ENCODE measurements around the gene INSIG1. TPM values are rescaled to one million over a fixed set of nuclear protein-coding genes. Genes with fewer than 3 reads are reported as not detected.

The INSIG1 gene
- total RNA-seq, 1 donor from 2014 or later = 90.7 TPM

DNA sequence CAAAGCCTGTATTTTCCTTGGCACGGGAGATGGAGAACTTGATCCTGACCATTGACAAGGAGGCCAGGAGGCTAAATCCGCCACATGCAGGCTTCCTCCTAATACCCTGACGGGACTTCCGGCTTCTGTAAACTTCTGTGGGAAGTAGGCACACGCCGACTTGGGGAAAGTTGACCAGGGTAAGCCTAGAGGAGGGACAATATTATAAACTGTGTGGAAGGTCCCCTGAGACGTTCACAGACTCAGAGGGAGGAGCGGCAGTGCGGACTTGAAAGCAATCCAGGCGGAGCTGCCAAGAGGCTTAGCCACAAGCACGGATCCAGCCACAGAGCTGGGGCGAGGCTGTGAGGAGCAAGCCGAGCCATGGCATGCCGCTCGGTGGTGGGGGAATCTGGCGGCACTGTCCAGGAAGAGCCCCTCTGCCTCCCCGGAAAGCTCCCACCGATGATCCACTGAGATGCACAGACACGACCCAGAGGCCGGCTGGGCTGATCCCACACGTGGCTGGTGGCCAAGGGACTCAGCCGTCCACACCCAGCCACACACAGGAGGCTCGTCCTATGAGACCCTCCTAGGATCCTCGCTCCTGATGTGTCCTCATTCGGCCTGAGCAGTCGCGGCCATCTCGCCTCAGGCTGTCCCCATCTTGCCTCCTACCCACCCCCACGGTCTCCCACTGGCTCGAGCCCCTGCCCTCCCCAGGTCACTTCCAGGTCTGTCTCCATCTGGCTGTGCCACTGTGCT is 40.0 kb upstream of the INSIG1 start:
- Histone ChIP-seq H3K27ac (no peak overlapping the region), H3K36me3 (no peaks in the 10 kb centered on the region), H3K27me3 (peaks cover 8% of the 10 kb centered on the region), H3K4me3 (no peak overlapping the region), H3K9me3 (no peaks in the 10 kb centered on the region), H3K4me1 (no peaks in the 10 kb centered on the region)
- ATAC-seq = peak; percentile 4
- no peak for DNase-seq
- intact Hi-C loops (cut with DNase I) = no loop called here
- TF ChIP-seq, protein P1, sequence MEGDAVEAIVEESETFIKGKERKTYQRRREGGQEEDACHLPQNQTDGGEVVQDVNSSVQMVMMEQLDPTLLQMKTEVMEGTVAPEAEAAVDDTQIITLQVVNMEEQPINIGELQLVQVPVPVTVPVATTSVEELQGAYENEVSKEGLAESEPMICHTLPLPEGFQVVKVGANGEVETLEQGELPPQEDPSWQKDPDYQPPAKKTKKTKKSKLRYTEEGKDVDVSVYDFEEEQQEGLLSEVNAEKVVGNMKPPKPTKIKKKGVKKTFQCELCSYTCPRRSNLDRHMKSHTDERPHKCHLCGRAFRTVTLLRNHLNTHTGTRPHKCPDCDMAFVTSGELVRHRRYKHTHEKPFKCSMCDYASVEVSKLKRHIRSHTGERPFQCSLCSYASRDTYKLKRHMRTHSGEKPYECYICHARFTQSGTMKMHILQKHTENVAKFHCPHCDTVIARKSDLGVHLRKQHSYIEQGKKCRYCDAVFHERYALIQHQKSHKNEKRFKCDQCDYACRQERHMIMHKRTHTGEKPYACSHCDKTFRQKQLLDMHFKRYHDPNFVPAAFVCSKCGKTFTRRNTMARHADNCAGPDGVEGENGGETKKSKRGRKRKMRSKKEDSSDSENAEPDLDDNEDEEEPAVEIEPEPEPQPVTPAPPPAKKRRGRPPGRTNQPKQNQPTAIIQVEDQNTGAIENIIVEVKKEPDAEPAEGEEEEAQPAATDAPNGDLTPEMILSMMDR (IDR thresholded peaks at IDR 0.05) = no peak

DNA sequence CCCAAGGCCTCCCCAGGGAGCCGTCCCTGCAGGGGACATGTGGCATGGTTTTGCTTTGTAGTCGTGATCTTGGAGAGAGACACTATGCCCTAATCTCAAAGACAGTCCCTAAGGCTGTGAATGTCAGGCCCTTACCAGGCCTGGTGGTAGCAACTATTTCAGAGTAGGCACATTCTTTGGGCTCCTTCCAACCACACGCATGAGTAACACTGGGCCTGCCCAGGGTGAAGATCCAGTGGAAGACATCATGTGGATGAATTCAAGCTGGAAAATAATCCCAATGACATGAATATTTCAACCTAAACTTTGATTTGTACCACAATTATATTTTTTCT is 39.5 kb upstream of the INSIG1 start:
- Histone ChIP-seq H3K27me3 (peaks cover 8% of the 10 kb centered on the region), H3K4me1 (no peaks in the 10 kb centered on the region), H3K27ac (no peak overlapping the region), H3K9me3 (no peaks in the 10 kb centered on the region), H3K4me3 (no peak overlapping the region), H3K36me3 (no peaks in the 10 kb centered on the region)
- DNase-seq = no peak
- TF ChIP-seq, protein P1 (IDR thresholded peaks at IDR 0.05) = no peak
- no peak for ATAC-seq
- intact Hi-C loops (cut with DNase I) = no loop called here

DNA sequence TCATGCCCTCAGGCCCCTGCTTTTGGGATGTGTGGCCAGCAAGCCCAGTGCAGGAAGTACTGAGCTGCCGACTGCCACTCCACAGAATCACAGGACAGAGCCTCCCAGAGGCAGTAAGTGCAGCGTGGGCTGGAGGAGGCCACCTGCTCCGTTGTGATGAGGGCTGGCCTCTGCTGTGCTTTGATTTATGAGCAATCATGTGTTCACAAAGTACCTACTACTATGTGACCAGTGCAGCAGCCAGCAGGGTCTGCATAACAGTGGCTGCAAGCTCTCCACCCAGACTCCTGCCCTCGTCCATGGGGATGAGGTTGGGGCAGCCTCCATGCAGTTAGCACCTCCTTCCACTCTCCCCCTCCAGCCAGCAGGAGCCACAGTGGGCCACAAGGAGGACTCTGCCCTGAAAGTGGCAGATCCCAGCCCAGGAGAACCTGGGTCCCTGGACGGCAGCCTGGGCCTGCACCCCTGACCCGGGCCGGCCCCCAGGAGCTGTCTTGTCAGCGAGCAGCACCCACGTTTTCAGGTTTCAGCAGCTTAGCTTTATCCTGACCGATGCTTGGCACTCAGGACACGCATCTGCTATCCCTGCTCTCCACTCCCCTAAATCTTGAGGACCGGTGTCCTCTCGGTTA is 37.7 kb upstream of the INSIG1 start:
- no peak for DNase-seq
- ATAC-seq = no peak
- intact Hi-C loops (cut with DNase I) = no loop called here
- no peak overlapping the region for H3K4me3 ChIP-seq
- H3K4me1 ChIP-seq = no peaks in the 10 kb centered on the region
- H3K9me3 ChIP-seq = no peaks in the 10 kb centered on the region
- H3K27me3 ChIP-seq = peaks cover 8% of the 10 kb centered on the region
- TF ChIP-seq, protein P1 (IDR thresholded peaks at IDR 0.05) = no peak
- H3K36me3 ChIP-seq = no peaks in the 10 kb centered on the region
- no peak overlapping the region for H3K27ac ChIP-seq

DNA sequence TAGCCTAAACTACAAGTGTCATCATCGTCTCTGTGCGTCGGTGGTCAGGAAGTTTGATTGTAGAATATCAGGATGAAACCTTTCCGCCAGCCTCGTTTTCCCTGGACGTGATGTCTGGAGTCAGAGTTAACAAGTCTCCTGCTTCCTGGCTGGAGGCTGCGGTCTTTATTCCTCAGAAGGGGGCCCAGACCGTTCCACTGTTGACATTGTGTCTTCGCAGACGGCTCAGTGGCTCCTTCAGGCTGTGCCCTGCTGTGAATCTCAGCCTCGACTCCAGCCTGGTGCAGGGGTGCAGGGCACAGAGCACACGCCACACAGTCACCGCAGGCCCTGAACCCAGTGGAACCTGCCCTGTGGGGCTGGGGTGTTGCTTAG is 37.2 kb upstream of the INSIG1 start:
- no peak for ATAC-seq
- Histone ChIP-seq H3K27me3 (peaks cover 8% of the 10 kb centered on the region), H3K9me3 (no peaks in the 10 kb centered on the region), H3K36me3 (no peaks in the 10 kb centered on the region), H3K4me3 (no peak overlapping the region), H3K27ac (no peak overlapping the region), H3K4me1 (no peaks in the 10 kb centered on the region)
- intact Hi-C loops (cut with DNase I) = no loop called here
- TF ChIP-seq, protein P1 (IDR thresholded peaks at IDR 0.05) = no peak
- DNase-seq = no peak

DNA sequence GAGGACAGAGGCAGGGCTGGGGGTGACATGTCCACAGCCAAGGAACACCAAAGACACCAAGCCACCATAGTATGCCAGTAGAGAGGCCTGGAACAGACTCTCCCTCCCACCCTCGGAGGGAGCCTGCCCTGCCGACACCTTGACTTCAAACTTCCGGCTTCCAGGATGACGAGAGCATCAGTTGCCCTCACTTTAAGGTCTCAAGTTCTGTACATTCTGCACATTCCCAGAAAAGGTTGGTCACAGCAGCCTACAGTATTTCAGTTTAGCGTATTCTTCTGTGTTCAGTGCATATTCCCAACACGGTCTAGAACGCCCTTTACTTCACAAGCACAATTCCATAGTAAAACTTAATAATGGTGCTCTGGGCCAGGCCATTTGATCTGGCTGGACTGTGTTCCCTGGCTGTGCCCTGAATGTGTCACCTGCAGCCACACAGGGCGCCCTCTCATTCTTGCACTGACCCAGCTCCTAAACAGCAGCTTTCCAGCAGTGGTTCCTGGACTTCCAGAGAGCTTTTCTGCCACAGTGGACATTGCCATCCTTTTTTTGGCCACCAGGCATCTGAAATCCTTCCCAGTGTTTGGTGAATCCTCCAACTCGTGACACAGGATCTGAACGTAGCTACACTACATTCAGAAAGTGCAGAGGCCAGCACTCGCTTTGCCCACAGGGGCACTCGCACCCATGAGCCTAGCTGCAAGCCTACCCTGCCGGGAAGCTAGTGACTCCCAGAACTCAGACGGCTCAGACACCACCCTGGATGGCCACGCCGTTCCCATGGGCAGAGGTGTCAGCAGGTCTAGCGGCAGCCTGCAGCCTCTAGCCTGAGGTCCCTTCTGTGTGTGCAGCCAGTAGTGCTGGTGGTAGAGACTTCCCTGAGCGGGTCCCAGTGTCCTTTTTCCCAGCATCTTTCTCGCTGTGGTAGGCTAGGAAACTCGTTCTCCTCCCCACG is 36.4 kb upstream of the INSIG1 start:
- Histone ChIP-seq H3K36me3 (no peaks in the 10 kb centered on the region), H3K9me3 (no peaks in the 10 kb centered on the region), H3K27me3 (peaks cover 14% of the 10 kb centered on the region), H3K4me3 (no peak overlapping the region), H3K4me1 (no peaks in the 10 kb centered on the region), H3K27ac (no peak overlapping the region)
- TF ChIP-seq, protein P1 (IDR thresholded peaks at IDR 0.05) = no peak
- DNase-seq (no peak), ATAC-seq (no peak)
- intact Hi-C loops (cut with DNase I) = no loop called here

Data from upper lobe of right lung (tissue), 1 donor.